Measurements from ENCODE around the gene SH3BP4.

Gene SH3BP4

GRCh38 chr2:234992196-234992595, 40.4 kb downstream of the SH3BP4 start:
- H3K27ac Mint-ChIP-seq = no peak overlapping the region
- H3K9me3 Mint-ChIP-seq = no peaks in the 10 kb centered on the region
- peaks cover 3% of the 10 kb centered on the region for H3K27me3 Mint-ChIP-seq
- DNase-seq = no peak
- no peak overlapping the region for H3K4me3 Mint-ChIP-seq
- no peaks in the 10 kb centered on the region for H3K36me3 Mint-ChIP-seq (ENCODE audit: low read depth)
- H3K4me1 Mint-ChIP-seq = peaks cover 7% of the 10 kb centered on the region
- no peak for ATAC-seq

DNA sequence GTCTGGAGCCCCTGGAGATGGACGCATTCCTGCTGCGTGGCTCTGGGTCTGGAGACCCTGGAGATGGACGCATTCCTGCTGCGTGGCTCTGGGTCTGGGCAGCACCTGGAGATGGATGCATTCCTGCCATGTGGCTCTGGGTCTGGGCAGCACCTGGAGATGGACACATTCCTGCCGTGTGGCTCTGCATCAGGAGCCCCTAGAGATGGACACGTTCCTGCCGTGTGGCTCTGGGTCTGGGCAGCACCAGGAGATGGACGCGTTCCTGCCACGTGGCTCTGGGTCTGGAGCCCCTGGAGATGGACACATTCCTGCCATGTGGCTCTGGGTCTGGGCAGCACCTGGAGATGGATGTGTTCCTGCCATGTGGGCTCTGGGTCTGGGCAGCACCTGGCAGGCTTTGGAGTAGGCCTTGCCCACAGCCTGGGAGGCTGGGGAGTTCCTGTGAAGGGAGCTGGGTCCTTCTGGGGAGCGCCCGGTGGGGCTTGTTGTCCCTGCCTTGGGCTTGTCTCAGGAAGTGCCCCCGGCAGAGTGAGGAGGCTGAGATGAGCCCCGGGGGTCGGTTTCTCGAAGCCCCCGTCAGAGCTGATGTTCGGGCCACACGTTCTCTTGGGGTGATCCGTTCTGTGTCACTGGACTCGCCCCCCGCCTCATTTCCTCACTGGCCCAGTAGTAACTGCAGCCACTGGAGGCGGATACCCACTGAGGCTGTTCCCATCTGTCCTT, 41.0 kb downstream of the SH3BP4 start:
- no peaks in the 10 kb centered on the region for H3K9me3 Mint-ChIP-seq
- DNase-seq = no peak
- no peak overlapping the region for H3K27ac Mint-ChIP-seq
- peaks cover 3% of the 10 kb centered on the region for H3K27me3 Mint-ChIP-seq
- H3K36me3 Mint-ChIP-seq (ENCODE audit: low read depth) = no peaks in the 10 kb centered on the region
- no peak overlapping the region for H3K4me3 Mint-ChIP-seq
- no peak for ATAC-seq
- H3K4me1 Mint-ChIP-seq = peaks cover 7% of the 10 kb centered on the region

GRCh38 chr2:234993541-234993981, 41.7 kb downstream of the SH3BP4 start:
- no peak overlapping the region for H3K4me3 Mint-ChIP-seq

DNA sequence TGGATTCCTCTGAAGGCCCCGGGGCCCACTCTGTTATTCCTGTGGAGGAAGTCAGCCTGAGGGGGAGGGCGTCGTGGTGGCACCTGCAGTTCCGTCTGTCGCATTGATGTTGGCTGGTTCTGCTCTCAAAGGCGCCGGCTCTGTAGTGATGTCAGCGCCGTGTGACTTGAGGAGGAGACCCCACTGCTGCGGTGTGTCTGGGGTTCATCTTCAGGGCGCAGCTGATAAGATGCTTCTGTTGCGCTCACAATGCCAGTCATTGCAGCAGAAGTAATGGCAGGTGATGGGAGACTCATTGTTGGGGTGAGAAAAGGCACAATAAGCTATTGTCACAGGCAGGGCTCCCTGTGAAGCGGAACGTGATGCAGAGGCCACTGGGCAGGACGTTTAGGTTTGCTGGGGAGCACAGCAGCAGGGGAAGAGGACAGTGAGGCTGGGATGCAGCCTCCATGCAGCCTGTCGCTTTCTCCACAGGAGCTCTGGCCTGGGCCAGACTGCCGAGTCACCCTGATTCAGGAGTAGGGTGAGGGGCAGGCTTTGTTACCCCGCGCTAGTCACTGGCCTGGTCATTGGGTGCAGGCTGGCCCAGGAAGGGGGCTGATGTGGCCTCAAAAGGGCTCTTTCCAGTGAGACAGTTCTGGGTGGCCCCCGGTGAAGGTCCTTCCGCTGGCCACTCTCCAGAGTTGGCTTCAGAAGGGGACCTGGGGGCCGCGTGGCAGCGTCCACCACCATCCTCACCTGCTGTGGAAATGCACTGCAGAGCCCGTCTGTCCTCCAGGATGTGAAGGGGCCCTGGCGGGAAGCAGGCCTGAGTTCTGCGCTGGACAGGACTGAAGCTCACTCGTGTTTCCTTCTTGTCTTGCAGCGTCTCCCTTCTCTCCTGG, 42.9 kb downstream of the SH3BP4 start:
- no peak for ATAC-seq
- H3K4me3 Mint-ChIP-seq = no peak overlapping the region
- no peak overlapping the region for H3K27ac Mint-ChIP-seq
- no peak for DNase-seq
- H3K4me1 Mint-ChIP-seq = peaks cover 7% of the 10 kb centered on the region
- H3K9me3 Mint-ChIP-seq = no peaks in the 10 kb centered on the region
- no peaks in the 10 kb centered on the region for H3K36me3 Mint-ChIP-seq (ENCODE audit: low read depth)
- H3K27me3 Mint-ChIP-seq = peaks cover 3% of the 10 kb centered on the region

More at GRCh38 chr2:234993541-234993981, 41.7 kb downstream of the SH3BP4 start:
- peaks cover 3% of the 10 kb centered on the region for H3K27me3 Mint-ChIP-seq
- no peak overlapping the region for H3K27ac Mint-ChIP-seq
- DNase-seq (no peak), ATAC-seq (no peak)
- no peaks in the 10 kb centered on the region for H3K36me3 Mint-ChIP-seq (ENCODE audit: low read depth)
- H3K9me3 Mint-ChIP-seq = no peaks in the 10 kb centered on the region
- H3K4me1 Mint-ChIP-seq = peaks cover 7% of the 10 kb centered on the region

DNA sequence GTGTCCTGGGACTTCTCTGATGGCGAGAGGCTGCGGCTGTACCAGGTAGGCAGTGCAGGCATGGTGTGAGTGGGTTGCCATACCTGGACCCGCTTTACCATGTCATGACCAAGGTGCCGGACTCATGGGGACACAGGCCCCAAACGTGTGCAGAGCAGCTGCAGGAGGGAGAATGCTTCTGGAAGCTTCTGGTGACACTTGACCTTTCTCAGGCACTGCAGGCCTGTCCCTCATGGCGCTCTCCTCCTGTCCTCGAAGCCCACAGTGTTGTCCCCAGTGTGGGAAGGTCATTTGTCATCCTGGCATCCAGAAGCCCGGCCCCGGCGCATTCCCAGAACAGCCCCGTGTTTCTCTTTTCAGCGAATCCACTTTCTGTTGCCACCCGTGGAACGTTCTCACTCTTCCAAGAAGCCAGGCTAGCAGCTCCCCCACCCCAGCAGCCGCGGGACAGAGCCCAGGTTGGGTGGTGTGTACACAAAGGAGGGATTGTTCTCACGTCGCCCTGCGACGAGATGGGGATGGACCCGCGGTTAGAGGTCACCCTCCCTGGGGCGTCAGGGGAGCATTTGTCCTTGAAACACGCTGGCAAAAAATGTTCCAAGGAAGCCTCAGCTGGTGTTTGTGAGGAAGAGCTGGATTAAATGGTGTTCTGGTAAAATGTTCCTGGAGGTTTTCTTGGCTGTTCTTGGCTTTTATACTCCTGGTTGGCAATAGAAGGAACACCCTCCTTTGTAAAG, 43.7 kb downstream of the SH3BP4 start:
- H3K4me3 Mint-ChIP-seq = no peak overlapping the region
- peaks cover 7% of the 10 kb centered on the region for H3K4me1 Mint-ChIP-seq
- no peak overlapping the region for H3K27ac Mint-ChIP-seq
- ATAC-seq = no peak
- no peaks in the 10 kb centered on the region for H3K9me3 Mint-ChIP-seq
- peaks cover 3% of the 10 kb centered on the region for H3K27me3 Mint-ChIP-seq
- H3K36me3 Mint-ChIP-seq (ENCODE audit: low read depth) = no peaks in the 10 kb centered on the region
- no peak for DNase-seq

- Mint-ChIP-seq H3K27ac (no peak overlapping the region), H3K4me3 (no peak overlapping the region), H3K9me3 (no peaks in the 10 kb centered on the region), H3K4me1 (peaks cover 7% of the 10 kb centered on the region), H3K36me3 (ENCODE audit: low read depth) (no peaks in the 10 kb centered on the region), H3K27me3 (peaks cover 3% of the 10 kb centered on the region)
- no peak for DNase-seq
- no peak for ATAC-seq
Measured at GRCh38 chr2:234996069-234996940, 44.5 kb downstream of the SH3BP4 start.

DNA sequence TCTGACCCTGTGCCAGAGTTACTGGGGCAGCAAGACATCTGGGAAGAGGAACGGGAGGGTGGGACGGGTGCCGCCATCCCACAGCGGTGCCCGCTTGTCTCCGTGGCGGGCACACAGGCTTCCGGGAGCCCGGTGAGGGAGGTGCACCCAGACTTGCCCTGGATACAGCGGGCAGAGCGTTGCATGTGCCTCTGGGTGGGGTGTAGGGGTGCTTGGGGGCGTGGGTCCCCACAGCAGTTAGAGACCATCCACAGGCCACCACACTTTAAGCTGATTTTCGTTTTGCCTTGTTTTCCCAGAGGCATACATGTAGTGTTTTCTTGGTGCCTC, 45.1 kb downstream of the SH3BP4 start:
- Mint-ChIP-seq H3K9me3 (no peaks in the 10 kb centered on the region), H3K36me3 (ENCODE audit: low read depth) (no peaks in the 10 kb centered on the region), H3K27ac (no peak overlapping the region), H3K4me3 (no peak overlapping the region), H3K27me3 (peaks cover 3% of the 10 kb centered on the region), H3K4me1 (peaks cover 7% of the 10 kb centered on the region)
- ATAC-seq = no peak
- no peak for DNase-seq

DNA sequence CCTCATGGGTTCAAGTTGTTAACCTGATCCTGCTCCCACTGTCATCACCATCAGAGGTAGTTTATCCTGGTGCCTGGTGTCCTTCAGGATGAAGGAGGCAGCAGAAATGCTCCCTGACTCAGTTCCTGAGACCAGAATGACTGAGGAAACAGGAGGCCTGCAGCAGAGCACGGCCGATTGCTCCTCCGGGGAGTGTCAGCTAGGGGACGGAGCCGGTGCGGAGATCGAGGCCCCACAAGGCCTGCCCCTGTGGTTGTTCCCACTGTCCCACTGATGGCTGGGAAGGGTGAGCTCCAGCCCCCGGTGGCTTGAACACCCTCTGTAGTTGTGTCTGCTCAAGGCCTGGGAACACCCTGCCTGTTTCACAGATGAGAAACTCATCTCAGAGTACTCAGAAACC, 45.6 kb downstream of the SH3BP4 start:
- no peak for ATAC-seq
- DNase-seq = no peak
- Mint-ChIP-seq H3K27me3 (peaks cover 3% of the 10 kb centered on the region), H3K27ac (no peak overlapping the region), H3K4me3 (no peak overlapping the region), H3K9me3 (no peaks in the 10 kb centered on the region), H3K36me3 (ENCODE audit: low read depth) (no peaks in the 10 kb centered on the region), H3K4me1 (peaks cover 7% of the 10 kb centered on the region)

- DNase-seq = no peak
- H3K36me3 Mint-ChIP-seq (ENCODE audit: low read depth) = no peaks in the 10 kb centered on the region
- H3K27me3 Mint-ChIP-seq = peaks cover 3% of the 10 kb centered on the region
- no peak overlapping the region for H3K4me3 Mint-ChIP-seq
- no peak for ATAC-seq
- no peaks in the 10 kb centered on the region for H3K9me3 Mint-ChIP-seq
- peaks cover 3% of the 10 kb centered on the region for H3K4me1 Mint-ChIP-seq
- no peak overlapping the region for H3K27ac Mint-ChIP-seq
Measured at GRCh38 chr2:234998404-234999211, 46.8 kb downstream of the SH3BP4 start.

- H3K27ac Mint-ChIP-seq = no peak overlapping the region
- ATAC-seq = no peak
- no peaks in the 10 kb centered on the region for H3K9me3 Mint-ChIP-seq
- DNase-seq = no peak
- no peaks in the 10 kb centered on the region for H3K27me3 Mint-ChIP-seq
- H3K4me1 Mint-ChIP-seq = no peaks in the 10 kb centered on the region
- H3K36me3 Mint-ChIP-seq (ENCODE audit: low read depth) = no peaks in the 10 kb centered on the region
- H3K4me3 Mint-ChIP-seq = no peak overlapping the region
Measured at GRCh38 chr2:234999740-235000425, 48.1 kb downstream of the SH3BP4 start.

GRCh38 chr2:235000426-235001236, 48.8 kb downstream of the SH3BP4 start:
- ATAC-seq = no peak

More at GRCh38 chr2:235000426-235001236, 48.8 kb downstream of the SH3BP4 start:
- no peaks in the 10 kb centered on the region for H3K36me3 Mint-ChIP-seq (ENCODE audit: low read depth)
- no peak overlapping the region for H3K4me3 Mint-ChIP-seq
- no peaks in the 10 kb centered on the region for H3K4me1 Mint-ChIP-seq
- no peak overlapping the region for H3K27ac Mint-ChIP-seq
- no peak for DNase-seq
- H3K9me3 Mint-ChIP-seq = no peaks in the 10 kb centered on the region
- H3K27me3 Mint-ChIP-seq = no peaks in the 10 kb centered on the region

Measured in activated naive CD8-positive, alpha-beta T cell treated with anti-CD3 and anti-CD28 coated beads, Interleukin-2, amount 50 U/mL, for 24 hours (primary cell).